Daoy (cell line): Measurements from ENCODE around the gene ERC2. TPM values are rescaled to one million over a fixed set of nuclear protein-coding genes. Genes with fewer than 3 reads are reported as not detected.

Experiments
- DNase-seq: peaks from one replicate; pipeline ENCODE4 v3.0.0-alpha.2; 2015; ENCODE audit warnings: low read depth
- total RNA-seq: library from RNA; depleted of rRNA; stranded (reverse); fragments of >200 nt; shearing (Covaris generic); gene quantifications from 2 replicates; pipeline ENCODE4 v1.2.3, GENCODE V29; 2014

The ERC2 gene
- total RNA-seq, 1 experiment from 2014 or later: 1.7 TPM

DNA sequence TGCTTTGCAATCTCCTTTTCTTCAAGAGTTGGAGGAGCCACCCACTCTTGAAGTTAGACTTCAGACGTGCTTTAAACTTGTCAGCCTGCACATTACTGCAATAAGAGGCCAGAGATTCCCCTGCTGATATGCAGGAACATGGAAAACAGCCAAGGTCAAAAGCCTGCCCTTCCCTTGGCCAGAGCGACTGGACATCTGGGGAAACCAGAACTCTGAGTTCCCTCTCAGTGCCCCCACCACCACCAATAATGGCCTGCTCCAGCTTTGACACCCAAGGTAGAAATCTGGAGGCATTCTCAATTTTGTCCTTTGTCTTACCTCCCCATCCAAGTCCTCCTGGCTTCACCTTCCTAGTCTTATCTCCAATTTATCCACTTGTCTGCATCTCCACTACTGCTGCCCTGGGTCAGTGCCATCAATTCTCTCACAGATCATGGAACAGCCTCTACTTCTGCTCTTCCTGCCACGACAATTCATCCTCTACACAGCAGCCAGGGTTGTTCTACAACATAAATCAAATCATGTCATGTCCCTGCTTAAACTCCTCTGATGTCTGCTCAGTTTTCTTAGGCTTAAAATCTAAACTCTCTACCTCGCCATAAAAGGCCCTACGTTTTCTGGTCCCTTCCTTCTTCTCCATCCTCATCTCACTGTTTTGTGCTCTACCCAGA, 789.6 kb downstream of the ERC2 start:
- no peak for DNase-seq

DNA sequence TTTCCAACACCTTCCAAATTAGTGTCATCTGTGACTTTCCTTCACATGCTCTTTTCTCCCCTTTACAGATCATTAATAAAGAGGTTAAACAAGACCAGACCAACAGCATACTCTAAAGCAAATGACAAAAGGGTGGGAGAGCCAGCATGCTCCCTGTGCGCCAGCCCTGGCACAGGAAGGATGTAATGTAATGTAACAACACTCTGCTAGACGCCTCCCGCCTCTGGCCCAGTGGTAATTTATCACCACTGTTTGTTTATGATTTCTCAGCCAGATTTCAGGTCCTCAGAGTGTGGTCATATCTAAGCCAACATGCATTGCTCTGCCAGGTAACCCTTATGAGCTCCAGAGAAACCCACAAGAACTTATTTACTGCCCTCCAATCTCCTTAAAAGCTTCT, 791.6 kb downstream of the ERC2 start:
- DNase-seq: no peak

DNA sequence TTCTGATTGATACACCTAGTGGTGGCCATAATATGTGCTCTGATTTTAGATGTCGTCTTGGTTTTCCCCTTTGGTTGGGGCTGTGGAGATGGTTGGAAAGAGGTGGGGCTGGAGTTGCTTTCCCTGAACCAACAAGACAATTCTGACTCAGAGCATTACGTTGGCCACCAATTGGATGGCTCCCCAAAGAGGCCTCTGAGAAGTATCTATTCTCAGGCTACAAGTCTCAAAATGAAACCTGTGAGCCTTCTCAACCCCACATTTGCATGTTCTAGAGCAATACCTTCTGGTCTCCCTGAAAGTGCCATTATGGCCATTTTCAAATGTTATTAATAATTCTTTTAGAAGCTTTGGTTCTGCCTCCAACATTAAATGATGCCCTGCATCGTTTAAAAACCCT, 792.8 kb downstream of the ERC2 start:
- no peak for DNase-seq

DNA sequence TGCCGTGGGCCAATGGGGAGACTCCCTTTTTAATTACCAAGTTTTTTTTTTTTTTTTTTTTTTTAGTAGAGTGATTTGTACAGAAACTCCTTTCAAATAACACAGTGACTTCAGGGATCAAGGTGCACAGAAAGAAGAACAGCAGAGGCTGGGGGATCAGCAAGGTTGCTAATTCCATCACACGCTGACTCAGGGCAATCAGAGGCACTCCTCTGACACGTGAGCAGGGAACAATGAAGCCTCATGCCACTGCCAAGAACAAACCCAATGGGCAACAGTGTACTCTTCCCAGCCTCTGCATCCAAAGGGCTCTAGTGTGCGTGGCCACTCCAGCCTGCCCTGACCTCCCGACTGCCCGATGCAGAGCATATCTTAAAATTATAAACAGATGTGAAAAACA, 794.5 kb downstream of the ERC2 start:
- no peak for DNase-seq

DNA sequence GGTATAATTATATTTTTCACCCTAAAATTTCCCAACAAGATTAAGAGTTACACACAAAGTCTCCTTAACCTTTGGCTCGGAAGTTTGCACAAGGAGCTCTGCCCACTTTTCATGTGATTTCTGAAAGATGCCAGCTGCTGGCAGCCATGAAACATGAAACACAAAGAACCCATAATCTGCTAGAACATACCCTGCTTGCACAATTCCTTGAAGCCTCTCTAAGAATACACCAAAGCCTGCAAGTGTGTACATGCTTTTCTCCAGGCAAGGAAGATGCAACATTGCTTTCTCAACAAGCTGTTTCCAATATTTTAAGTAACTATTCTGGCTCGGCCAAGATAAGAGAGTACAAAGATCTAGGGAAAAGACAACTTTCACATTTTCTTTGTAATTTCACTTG, 799.1 kb downstream of the ERC2 start:
- DNase-seq: no peak

DNA sequence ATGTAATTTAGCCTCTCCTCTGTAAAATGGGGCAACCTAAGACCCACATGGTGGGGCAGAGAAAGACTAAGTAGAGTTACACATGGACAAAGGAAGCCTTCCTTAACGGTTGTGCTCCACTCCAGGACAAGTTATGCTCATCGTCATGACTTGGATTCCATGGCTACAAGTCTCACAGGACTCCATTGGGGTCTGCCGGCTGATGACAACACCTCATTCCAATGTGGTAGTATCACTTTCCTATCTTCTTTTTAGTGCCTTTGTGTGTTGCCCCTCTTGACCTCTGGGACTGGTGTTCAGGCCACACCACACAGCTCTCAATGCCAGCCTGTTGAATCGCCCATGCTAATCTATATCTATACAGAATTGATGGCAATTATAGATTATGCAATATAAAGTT, 799.9 kb downstream of the ERC2 start:
- peak; percentile 36 for DNase-seq

DNA sequence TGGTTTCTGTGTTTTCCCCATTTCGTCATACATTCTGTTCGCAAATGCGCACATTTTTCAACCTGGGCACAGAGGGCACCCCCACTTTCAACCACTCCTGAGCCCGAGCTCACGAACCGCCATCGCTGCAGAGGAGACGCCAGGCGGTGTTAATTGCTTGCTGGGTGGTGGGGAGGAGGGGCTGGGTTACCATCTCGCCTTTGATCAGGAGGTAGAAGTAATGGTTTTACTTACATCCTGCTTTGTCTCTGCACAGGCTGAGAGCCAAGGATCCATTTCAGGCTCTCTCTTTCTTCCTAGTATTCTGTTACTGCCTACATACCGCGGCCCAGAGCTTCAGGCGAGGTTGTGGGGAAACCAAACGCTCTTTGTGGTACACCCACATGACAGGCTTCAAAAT, 803.9 kb downstream of the ERC2 start:
- DNase-seq: no peak

DNA sequence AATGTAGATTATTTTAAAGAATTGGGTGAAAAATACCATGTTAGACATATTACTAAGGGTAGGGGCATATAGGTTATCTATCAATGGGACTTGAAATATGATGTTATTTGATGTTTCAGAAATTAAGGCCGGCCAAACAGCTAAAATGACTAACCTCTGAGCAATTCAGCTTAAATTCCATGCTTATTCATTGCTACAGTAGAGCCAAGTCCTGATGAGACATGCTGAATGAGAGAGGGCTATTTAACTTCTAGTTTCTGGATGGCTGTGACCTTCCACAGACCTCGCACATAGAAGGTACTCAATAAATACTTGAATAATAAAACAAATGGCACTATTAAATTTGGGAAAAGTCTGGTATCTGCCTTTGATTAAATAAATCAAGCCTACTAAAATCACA, 805.6 kb downstream of the ERC2 start:
- DNase-seq: peak; percentile 23

DNA sequence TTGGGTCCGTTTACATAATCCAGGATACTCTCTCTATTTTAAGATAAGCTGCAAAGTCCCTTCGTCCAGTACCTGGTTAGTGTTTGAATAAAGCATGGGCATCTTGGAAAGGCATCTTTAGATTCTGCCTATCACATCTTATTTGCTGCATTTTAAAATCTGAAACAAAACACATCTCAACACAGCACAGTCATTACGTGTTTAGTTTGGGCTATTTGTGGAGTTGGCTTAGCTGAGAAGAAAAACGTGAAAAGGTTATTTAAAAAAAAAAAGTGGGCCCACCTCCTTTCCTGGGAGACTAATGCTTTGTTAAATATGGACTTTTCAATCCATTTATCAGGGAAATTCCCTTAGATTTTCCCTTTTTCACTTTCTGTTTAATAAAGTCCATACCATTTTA, 806.7 kb downstream of the ERC2 start:
- DNase-seq: no peak

DNA sequence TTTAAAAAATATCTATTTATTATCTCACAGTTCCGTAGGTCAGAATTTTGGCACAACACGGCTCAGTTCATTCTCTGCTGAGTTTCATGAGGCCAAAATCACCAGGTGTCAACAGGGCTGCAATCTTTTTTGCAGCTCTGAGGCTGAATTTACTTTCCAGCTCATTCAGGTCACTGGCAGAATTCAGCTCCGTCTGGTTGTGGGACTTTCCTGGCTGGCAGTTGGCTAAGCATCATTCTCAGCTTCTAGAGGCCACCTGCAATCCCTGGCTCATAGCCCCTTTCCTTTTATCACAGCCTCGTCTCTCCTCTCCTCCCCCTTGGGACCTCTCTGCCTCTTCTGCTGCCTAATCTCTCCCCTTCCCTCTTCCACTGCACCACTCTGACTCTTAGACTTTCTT, 807.1 kb downstream of the ERC2 start:
- no peak for DNase-seq

DNA sequence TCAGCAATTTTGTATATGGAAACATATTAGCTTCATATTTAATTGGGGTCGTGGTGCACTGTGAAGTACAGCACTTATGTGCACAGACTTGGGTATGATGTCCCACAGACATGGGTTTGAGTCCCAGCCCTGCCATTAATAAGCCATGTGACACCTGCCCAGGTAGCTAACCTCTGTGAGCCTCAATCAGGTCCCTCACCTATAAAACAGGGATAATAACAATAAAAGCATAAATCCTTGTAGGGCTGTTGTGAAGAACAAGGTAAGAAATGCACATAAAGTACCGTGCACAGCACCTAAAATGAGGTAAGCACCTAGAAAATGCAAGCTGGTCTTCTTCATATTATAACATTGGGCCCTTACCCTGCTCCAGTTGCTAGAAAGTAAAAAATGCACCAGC, 807.6 kb downstream of the ERC2 start:
- DNase-seq: no peak

DNA sequence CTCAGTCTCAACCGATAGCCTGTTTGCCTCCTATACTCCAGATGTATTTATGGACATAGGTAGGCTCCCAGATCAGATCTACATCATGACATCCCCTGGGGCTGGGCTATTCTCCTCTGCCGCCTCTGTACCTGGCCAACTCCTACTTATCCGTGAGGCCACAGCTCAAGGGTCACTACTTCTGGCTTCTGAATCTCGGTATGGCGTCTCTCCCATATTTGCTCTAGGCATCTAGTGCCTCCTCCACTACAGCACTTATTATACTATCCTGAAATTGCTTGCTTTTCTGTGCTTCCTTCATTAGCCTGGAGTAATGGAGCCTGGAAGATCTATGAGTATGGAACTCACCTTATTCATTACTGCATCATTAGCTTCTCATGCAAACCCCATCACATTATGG, 808.6 kb downstream of the ERC2 start:
- DNase-seq: no peak

DNA sequence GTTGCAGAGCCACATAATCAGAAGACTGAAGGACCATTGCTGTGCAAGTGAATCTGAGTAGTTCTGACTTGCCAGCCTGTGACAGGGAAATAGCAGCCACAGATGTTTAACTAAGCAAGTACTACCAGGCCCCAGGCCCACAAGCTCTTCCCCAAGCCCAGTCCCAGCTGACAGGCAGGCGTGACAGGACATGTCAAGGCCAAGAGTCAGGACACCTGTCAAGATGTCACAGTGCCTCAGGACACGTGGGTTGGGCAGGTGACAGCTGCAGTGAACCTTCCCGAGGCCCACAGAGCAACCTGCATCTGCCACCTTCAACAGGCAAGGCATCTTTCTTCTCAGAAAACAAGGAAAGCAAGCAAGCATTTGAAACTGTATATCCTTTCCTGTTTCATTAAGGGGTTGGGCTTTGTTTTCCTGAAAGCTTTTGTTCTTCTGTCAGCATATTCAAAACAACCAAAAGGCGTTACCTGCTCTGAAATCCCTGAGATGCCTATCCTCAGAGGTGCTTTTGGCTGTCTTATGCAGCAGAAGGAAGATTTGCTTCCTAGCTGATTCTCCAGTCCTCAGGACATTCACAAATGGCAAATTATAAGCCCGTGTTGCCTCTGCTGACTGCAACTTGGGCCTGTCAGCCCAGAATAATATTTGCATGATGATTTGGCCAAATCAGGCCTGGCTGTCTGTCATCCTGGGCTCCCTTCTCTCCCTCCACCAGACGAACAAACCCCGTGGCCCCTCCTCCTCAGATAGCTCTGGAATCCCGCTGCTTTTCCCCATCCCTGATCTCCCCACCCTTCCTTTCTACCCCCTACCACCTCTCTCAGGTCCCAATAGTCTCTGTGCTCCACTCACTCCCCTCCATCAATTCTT, 809.3 kb downstream of the ERC2 start:
- DNase-seq: no peak

DNA sequence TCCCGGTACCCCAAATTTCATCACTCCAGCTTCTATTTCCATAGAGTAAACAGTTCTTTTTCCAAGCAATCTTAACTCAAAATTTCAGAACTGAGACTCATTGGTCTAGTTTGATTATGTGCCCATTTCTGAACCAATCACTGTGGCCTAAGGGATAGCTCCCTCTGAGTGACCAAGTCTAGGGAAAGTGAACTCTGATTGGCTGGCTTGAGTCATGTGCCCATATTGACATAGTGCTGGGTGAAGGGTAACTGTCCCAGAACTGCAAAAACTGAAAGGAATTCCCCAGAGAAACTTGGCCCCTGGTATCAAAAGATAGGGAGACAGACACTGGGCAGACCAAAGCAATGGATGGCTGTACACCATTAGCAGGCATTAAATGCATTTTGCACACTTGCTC, 810.0 kb downstream of the ERC2 start:
- no peak for DNase-seq

DNA sequence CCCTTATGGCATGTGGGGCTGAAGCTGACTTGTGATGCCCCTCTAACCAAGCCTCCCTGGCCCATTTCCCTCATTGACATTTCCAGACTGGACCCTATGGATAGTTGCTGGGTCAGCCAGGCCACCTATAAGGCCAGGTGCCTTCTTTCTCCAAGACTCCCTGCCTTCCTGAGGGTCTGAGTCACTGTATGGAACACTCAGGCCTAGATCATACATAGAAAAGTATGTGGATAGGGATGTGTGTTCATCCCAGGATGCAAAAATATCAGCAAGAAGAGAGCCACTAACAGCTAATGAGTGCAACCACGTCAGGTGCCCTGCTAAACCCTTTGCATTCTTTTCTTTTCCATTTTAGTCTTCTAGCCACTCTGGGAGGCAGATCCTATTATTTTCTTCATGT, 812.7 kb downstream of the ERC2 start:
- no peak for DNase-seq

DNA sequence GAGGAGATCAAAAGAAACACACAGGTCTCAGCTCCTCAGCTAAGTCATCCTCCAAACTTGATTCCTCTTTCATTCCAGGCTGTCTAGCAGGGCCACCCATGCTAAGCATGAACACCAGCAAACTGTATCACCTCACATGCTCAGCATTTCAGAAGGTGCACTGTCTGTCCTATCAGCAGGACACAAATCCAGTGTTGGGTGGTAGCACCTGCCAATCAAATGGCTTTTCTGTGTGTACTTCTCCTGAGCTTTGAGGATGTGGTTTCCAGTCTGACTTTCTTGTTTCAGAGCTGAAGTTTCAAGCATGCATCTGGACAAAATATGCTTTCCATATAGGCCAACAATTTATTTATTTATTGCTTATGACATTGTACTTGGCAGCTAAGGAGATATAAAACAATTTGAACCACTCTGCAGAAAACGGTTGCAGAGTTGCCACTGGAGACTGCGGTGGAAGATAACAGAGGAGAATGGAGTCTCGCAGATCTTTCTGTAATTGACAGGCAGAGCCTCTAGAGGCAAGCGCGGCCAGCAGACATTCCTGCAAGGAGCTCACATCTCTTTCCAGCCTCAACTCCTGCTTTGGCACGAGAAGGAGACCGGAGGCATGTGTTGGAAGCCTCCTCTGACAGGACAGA, 814.0 kb downstream of the ERC2 start:
- no peak for DNase-seq

DNA sequence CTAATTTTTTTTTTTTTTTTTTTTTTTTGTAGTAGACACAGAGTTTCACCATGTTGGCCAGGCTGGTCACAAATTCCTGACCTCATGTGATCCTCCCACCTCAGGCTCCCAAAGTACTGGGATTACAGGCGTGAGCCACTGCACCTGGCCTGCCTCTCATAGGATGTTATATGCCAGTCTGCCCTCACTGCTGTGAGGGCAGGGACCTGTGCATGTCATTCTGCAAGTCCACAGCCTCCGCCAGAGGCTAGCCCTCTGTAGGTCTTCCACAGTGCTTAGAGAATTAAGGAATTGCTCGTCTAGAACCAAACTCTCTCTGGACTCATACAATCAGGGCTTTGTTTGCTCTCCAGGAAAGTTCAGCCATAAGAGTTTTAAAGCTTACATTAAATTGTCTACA, 817.3 kb downstream of the ERC2 start:
- no peak for DNase-seq

DNA sequence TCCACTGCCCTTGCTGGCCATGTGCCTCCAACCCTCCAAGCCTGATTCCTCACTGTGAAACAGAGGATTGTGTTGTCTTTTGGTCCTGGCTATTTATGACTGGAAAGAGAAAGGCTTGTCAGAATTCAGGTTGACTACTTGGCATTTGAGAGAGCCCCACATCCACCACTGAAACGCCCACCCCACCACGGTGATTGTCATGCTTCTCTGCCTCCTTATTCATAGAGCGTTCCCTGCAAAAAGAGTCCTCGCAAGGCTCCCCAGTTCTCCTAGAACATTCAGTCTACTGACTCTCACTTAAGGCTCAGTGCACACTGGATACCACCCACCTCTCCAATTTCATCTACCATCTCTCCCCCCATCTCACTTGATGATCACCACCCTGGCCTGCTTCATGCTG, 818.3 kb downstream of the ERC2 start:
- no peak for DNase-seq

DNA sequence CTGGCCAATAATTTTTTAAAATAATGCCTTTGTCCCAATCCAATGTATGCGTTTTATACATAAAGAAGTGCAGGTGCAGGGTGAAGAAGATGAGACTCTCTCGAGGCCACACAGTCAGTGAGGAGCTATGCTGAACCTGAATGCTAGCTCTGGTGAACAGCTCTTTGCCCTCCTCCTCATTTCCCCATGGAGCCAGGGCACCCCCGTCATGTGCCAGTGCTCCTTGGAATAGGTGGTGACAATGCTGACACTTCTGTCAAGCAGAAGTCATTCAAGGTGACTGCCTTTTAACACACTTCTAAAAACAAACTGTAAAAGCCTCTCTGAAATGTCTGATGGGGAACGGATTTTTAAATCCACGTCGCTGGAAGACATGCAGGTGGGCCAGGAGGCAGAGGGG, 818.7 kb downstream of the ERC2 start:
- no peak for DNase-seq

DNA sequence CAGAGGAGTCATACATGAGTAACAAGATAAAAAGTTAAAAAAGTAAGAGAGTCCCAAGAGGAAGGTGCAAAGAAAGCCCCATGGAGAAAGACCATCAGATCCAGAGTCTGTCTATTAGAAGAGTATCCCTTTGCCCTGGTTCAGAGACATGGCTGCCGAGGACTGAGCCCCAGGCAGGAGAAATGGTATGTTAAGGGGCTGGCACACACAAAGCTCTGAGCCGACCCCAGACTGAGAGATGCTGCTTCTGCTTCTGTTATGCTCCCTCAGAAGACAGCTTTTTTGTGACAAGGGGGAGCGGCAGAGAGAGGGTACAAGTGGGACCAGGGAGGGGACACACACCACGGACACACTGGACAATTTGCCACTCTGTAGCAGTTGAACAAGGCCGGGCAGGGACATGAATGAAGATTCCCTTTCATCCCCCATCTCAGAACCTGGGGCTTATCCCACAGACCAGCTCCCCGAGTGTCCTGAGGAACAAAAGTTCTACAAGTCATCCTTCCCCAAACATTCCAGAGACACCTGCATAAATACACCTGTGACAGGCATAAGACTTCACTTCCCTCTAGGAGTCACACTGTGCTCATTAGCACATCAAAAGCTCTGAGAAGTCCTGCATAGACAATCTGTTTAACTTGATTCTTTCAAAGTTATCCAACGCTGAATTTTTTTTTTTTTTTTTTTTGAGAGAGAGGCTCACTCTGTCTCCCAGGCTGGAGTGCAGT, 819.5 kb downstream of the ERC2 start:
- DNase-seq: no peak

DNA sequence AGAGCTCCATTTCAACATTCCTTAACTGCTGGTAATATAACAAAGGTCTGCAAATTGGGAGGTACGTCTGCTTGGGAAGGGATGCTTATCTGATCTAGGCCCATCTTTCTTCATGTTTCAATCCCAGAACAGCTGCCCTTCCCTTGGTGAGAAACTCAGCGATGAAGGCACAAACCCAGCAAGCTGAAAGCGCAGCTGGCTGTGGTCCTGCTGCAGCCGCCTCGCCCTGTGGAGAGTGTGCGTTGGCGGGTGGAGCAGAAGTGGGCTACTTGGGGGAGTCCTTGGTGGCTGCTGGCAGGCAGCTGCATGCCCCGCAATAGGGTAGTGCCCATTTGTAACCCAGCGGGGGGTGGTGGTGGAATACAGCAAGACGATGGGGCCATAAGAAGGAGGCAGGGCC, 820.6 kb downstream of the ERC2 start:
- DNase-seq: no peak

DNA sequence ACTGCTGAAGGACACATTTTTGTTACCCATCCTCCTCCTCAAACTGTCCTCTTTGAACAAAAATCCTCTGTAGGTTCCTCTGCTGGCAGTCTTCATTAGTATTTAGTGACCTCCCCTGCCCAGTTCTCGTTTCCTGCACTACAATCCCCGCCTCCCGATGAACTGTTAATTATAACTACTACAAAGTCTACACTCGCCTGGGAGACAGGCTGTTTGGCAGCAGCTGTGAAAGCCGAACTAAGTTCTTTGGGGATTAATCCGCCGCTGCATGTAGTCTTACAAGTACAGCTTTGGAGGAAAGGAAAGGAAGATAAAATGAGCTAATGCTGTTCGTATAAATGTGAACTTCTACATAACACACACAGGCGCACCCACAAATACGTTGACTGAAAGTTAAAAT, 821.2 kb downstream of the ERC2 start:
- no peak for DNase-seq
